MM.1S (cell line): ENCODE data around the gene FLG2.

Experiments
- DNase-seq: peaks from one replicate; pipeline ENCODE4 v3.0.0-alpha.2; 2015
- H2AFZ ChIP-seq: fragments of 300-600 bp; sonication (generic); 2 replicates; pipeline ENCODE4 v1.6.0; 2016; ENCODE audit warnings: antibody characterized with exemption, low read length
- H3F3A ChIP-seq: fragments of 300-600 bp; sonication (generic); 2 replicates; pipeline ENCODE4 v1.6.1; 2016; ENCODE audit warnings: mild to moderate bottlenecking, antibody characterized with exemption, low read length, moderate library complexity, mixed read lengths; ENCODE audit not compliant: insufficient read depth
- H3K27ac ChIP-seq: fragments of 300-600 bp; sonication (generic); 2 replicates; pipeline ENCODE4 v1.5.1; 2016; ENCODE audit warnings: mild to moderate bottlenecking, low read length
- H3K27me3 ChIP-seq: fragments of 300-600 bp; sonication (generic); replicated peaks from 2 replicates; pipeline ENCODE4 v1.6.0; 2016; ENCODE audit warnings: low read length; ENCODE audit not compliant: insufficient read depth
- H3K36me3 ChIP-seq: fragments of 300-600 bp; sonication (generic); replicated peaks from 2 replicates; pipeline ENCODE4 v1.6.1; 2016; ENCODE audit warnings: mild to moderate bottlenecking, low read length, mixed read lengths; ENCODE audit not compliant: insufficient read depth
- H3K4me1 ChIP-seq: fragments of 300-600 bp; sonication (generic); 2 replicates; pipeline ENCODE4 v1.6.1; 2016; ENCODE audit warnings: low read length, mixed read lengths
- H3K4me2 ChIP-seq: fragments of 300-600 bp; sonication (generic); 2 replicates; pipeline ENCODE4 v1.6.0; 2016; ENCODE audit warnings: low read depth, low read length
- H3K4me3 ChIP-seq: fragments of 300-600 bp; sonication (generic); 2 replicates; pipeline ENCODE4 v1.5.1; 2016; ENCODE audit warnings: low read length, mixed read lengths
- H3K79me2 ChIP-seq: fragments of 300-600 bp; sonication (generic); 2 replicates; pipeline ENCODE4 v1.6.1; 2016; ENCODE audit warnings: mixed run types, low read length, mixed read lengths
- H3K9ac ChIP-seq: fragments of 300-600 bp; sonication (generic); 2 replicates; pipeline ENCODE4 v1.6.1; 2016; ENCODE audit warnings: low read length, mixed read lengths
- H3K9me2 ChIP-seq: fragments of 300-600 bp; sonication (generic); replicated peaks from 2 replicates; pipeline ENCODE4 v1.6.1; 2016; ENCODE audit warnings: mild to moderate bottlenecking, low read length, mixed read lengths; ENCODE audit not compliant: insufficient read depth
- H3K9me3 ChIP-seq: fragments of 300-600 bp; sonication (generic); replicated peaks from 2 replicates; pipeline ENCODE4 v1.6.1; 2016; ENCODE audit warnings: mild to moderate bottlenecking, low read length, mixed read lengths; ENCODE audit not compliant: insufficient read depth
- H4K20me1 ChIP-seq: fragments of 300-600 bp; sonication (generic); 2 replicates; pipeline ENCODE4 v1.6.1; 2016; ENCODE audit warnings: mild to moderate bottlenecking, low read length, moderate library complexity, mixed read lengths; ENCODE audit not compliant: insufficient read depth
- EZH2 ChIP-seq: fragments of 300-600 bp; sonication (generic); optimal IDR thresholded peaks from 2 replicates; pipeline ENCODE3; 2017; ENCODE audit warnings: low read depth, mild to moderate bottlenecking, antibody characterized with exemption, low read length, mixed read lengths
- EZH2phosphoT487 ChIP-seq: fragments of 300-600 bp; sonication (generic); IDR thresholded peaks from 2 replicates; pipeline ENCODE4 v1.6.1; 2018; ENCODE audit warnings: antibody characterized with exemption, low read length
- TF ChIP-seq, protein P1 (sequence below): fragments of 300-600 bp; sonication (generic); IDR thresholded peaks from 2 replicates; pipeline ENCODE4 v1.5.1; 2016; ENCODE audit warnings: antibody characterized with exemption, low read length, mixed read lengths

Gene FLG2

DNA sequence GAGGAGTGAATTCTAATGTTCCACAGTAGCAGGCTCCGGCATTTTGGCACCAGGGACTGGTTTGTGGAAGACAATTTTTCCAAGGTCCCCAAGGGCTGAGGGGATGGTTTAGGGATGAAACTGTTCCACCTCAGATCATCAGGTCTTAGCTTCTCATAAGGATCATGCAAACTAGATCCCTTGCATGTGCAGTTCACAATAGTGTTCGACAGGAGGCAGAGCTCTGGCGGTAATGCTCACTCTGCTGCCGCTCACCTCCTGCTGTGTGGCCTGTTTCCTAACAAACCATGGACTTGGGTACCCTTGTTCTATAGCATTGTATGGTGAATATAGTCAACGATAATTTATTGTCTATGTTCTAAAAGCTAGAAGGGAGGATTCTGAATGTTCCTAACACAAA is 37.7 kb upstream of the FLG2 start:
- H3K36me3 ChIP-seq, result no peaks in the 10 kb centered on the region
- TF ChIP-seq EZH2 (no peak), EZH2phosphoT487 (no peak)
- TF ChIP-seq, protein P1, sequence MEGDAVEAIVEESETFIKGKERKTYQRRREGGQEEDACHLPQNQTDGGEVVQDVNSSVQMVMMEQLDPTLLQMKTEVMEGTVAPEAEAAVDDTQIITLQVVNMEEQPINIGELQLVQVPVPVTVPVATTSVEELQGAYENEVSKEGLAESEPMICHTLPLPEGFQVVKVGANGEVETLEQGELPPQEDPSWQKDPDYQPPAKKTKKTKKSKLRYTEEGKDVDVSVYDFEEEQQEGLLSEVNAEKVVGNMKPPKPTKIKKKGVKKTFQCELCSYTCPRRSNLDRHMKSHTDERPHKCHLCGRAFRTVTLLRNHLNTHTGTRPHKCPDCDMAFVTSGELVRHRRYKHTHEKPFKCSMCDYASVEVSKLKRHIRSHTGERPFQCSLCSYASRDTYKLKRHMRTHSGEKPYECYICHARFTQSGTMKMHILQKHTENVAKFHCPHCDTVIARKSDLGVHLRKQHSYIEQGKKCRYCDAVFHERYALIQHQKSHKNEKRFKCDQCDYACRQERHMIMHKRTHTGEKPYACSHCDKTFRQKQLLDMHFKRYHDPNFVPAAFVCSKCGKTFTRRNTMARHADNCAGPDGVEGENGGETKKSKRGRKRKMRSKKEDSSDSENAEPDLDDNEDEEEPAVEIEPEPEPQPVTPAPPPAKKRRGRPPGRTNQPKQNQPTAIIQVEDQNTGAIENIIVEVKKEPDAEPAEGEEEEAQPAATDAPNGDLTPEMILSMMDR, result no peak
- H3K9me3 ChIP-seq, result no peaks in the 10 kb centered on the region
- H3K4me3 ChIP-seq, result no peak overlapping the region
- no peaks in the 10 kb centered on the region for H4K20me1 ChIP-seq
- no peak overlapping the region for H3K4me2 ChIP-seq
- no peaks in the 10 kb centered on the region for H3K9me2 ChIP-seq
- DNase-seq, result no peak
- no peaks in the 10 kb centered on the region for H3K27me3 ChIP-seq
- H3K79me2 ChIP-seq, result no peaks in the 10 kb centered on the region
- H3K9ac ChIP-seq, result no peak overlapping the region
- peaks cover 22% of the 10 kb centered on the region for H3F3A ChIP-seq
- H2AFZ ChIP-seq, result no peak overlapping the region
- H3K4me1 ChIP-seq, result peaks cover 32% of the 10 kb centered on the region
- H3K27ac ChIP-seq, result no peak overlapping the region

- H3F3A ChIP-seq, result peaks cover 24% of the 10 kb centered on the region
- no peaks in the 10 kb centered on the region for H3K79me2 ChIP-seq
- H3K27ac ChIP-seq, result peak overlapping the region; percentile 13; the same call in 1 of the 2 replicates
- no peak overlapping the region for H3K9ac ChIP-seq
- H4K20me1 ChIP-seq, result no peaks in the 10 kb centered on the region
- no peak overlapping the region for H2AFZ ChIP-seq
- H3K36me3 ChIP-seq, result no peaks in the 10 kb centered on the region
- H3K4me2 ChIP-seq, result peak overlapping the region; percentile 52
- H3K9me2 ChIP-seq, result no peaks in the 10 kb centered on the region
- peaks cover 41% of the 10 kb centered on the region for H3K4me1 ChIP-seq
- DNase-seq, result peak; percentile 71
- no peak for TF ChIP-seq EZH2
- TF ChIP-seq EZH2phosphoT487, result no peak
- no peaks in the 10 kb centered on the region for H3K9me3 ChIP-seq
- H3K4me3 ChIP-seq, result peak overlapping the region; percentile 16; the same call in 1 of the 2 replicates
- H3K27me3 ChIP-seq, result no peaks in the 10 kb centered on the region
Measured at GRCh38 chr1:152394151-152394550, 34.3 kb upstream of the FLG2 start.

- H3K4me2 ChIP-seq, result peak overlapping the region; percentile 52
- H3K79me2 ChIP-seq, result no peaks in the 10 kb centered on the region
- H3K4me3 ChIP-seq, result no peak overlapping the region
- H3K9me3 ChIP-seq, result no peaks in the 10 kb centered on the region
- H3K36me3 ChIP-seq, result no peaks in the 10 kb centered on the region
- H3K4me1 ChIP-seq, result peaks cover 41% of the 10 kb centered on the region
- H3F3A ChIP-seq, result peaks cover 24% of the 10 kb centered on the region
- H4K20me1 ChIP-seq, result no peaks in the 10 kb centered on the region
- peak; percentile 94 for DNase-seq
- H3K27ac ChIP-seq, result peak overlapping the region; percentile 13; the same call in 1 of the 2 replicates
- H2AFZ ChIP-seq, result no peak overlapping the region
- no peak for TF ChIP-seq EZH2phosphoT487
- no peak for TF ChIP-seq EZH2
- TF ChIP-seq, protein P1, result no peak; the same call in 1 of the 2 replicates
- H3K27me3 ChIP-seq, result no peaks in the 10 kb centered on the region
- no peaks in the 10 kb centered on the region for H3K9me2 ChIP-seq
- H3K9ac ChIP-seq, result no peak overlapping the region
Measured at GRCh38 chr1:152392909-152393308, 33.1 kb upstream of the FLG2 start.

DNA sequence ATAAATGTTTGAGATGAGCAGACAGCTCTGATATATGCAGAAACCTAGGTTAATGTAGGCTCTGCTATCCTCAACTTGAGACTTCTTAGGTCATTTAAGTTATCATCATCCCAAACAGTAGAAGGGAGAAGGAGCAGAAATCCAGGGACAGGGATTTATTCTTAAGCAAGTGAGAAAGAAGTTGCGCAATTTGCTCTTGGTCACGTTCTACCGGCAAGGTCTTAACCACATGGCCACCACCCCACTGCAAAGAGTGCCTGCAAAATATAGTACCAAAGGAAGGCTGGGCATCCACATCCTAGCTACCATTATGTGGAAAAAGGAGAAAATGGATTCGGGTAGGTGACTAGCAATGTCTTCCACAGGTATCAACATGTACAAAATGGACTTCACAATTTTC is 29.1 kb upstream of the FLG2 start:
- no peak for TF ChIP-seq EZH2
- TF ChIP-seq, protein P1, result no peak
- no peak for TF ChIP-seq EZH2phosphoT487
- Histone ChIP-seq H3K79me2 (no peaks in the 10 kb centered on the region), H3K4me2 (no peak overlapping the region), H3K9me2 (no peaks in the 10 kb centered on the region), H4K20me1 (no peaks in the 10 kb centered on the region), H3K9ac (no peak overlapping the region), H3K36me3 (no peaks in the 10 kb centered on the region), H3K4me3 (no peak overlapping the region), H3K4me1 (peaks cover 23% of the 10 kb centered on the region), H3K27me3 (no peaks in the 10 kb centered on the region), H3F3A (peaks cover 16% of the 10 kb centered on the region), H3K27ac (no peak overlapping the region), H2AFZ (no peak overlapping the region), H3K9me3 (no peaks in the 10 kb centered on the region)
- DNase-seq, result no peak
